Osteoblast (primary cell): ENCODE measurements around the gene ZNF335. TPM values are rescaled to one million over a fixed set of nuclear protein-coding genes. Genes with fewer than 3 reads are reported as not detected.

ENCODE experiments used
- DNase-seq: peaks from one replicate; pipeline ENCODE4 v3.0.0; 2011; ENCODE audit warnings: low spot score, mixed read lengths; ENCODE audit not compliant: insufficient read length; ENCODE audit errors: missing footprints
- H2AFZ ChIP-seq: 2 replicates; pipeline ENCODE4 v1.6.0; 2011; ENCODE audit warnings: mild to moderate bottlenecking, low read length
- H3K27ac ChIP-seq: 2 replicates; pipeline ENCODE4 v1.5.1; 2011; ENCODE audit warnings: mild to moderate bottlenecking, low read depth, low read length, moderate library complexity
- H3K27me3 ChIP-seq: 2 replicates; pipeline ENCODE4 v1.6.0; 2012; ENCODE audit warnings: mild to moderate bottlenecking, control low read depth, inconsistent platforms, low read length, moderate library complexity; ENCODE audit not compliant: insufficient read depth
- H3K36me3 ChIP-seq: 2 replicates; pipeline ENCODE4 v1.5.1; 2011; ENCODE audit warnings: mild to moderate bottlenecking, low read length, control low read depth, moderate library complexity; ENCODE audit not compliant: insufficient read depth
- H3K4me1 ChIP-seq: 2 replicates; pipeline ENCODE4 v1.5.1; 2011; ENCODE audit warnings: mild to moderate bottlenecking, low read length, control low read depth, moderate library complexity; ENCODE audit not compliant: insufficient read depth
- H3K4me2 ChIP-seq: 2 replicates; pipeline ENCODE4 v1.6.0; 2011; ENCODE audit warnings: mild to moderate bottlenecking, low read length; ENCODE audit not compliant: insufficient read depth
- H3K4me3 ChIP-seq: fragments of 200-600 bp; sonication (generic); 3 replicates; pipeline ENCODE4 v1.5.1; 2012; ENCODE audit warnings: mild to moderate bottlenecking, low read length, inconsistent platforms; ENCODE audit not compliant: insufficient read depth
- H3K79me2 ChIP-seq: 2 replicates; pipeline ENCODE4 v1.6.0; 2012; ENCODE audit warnings: mild to moderate bottlenecking, low read length, control low read depth, inconsistent platforms; ENCODE audit not compliant: insufficient read depth
- H3K9me3 ChIP-seq: 2 replicates; pipeline ENCODE4 v1.5.1; 2011; ENCODE audit warnings: low read depth, low read length, control low read depth
- H4K20me1 ChIP-seq: 2 replicates; pipeline ENCODE4 v1.6.0; 2012; ENCODE audit warnings: mild to moderate bottlenecking, low read length, control low read depth; ENCODE audit not compliant: insufficient read depth
- total RNA-seq: library from RNA; depleted of rRNA; stranded (reverse); fragments of >200 nt; gene quantifications from 2 replicates; pipeline ENCODE4 v1.2.3, GENCODE V29; 2012
- TF ChIP-seq, protein P1 (sequence below): IDR thresholded peaks from 2 replicates; pipeline ENCODE4 v1.5.1; 2011; ENCODE audit warnings: mild to moderate bottlenecking, low read depth, low read length, moderate library complexity; ENCODE audit errors: extremely low read depth

Gene ZNF335
- total RNA-seq, 1 donor: 20.3 TPM

DNA sequence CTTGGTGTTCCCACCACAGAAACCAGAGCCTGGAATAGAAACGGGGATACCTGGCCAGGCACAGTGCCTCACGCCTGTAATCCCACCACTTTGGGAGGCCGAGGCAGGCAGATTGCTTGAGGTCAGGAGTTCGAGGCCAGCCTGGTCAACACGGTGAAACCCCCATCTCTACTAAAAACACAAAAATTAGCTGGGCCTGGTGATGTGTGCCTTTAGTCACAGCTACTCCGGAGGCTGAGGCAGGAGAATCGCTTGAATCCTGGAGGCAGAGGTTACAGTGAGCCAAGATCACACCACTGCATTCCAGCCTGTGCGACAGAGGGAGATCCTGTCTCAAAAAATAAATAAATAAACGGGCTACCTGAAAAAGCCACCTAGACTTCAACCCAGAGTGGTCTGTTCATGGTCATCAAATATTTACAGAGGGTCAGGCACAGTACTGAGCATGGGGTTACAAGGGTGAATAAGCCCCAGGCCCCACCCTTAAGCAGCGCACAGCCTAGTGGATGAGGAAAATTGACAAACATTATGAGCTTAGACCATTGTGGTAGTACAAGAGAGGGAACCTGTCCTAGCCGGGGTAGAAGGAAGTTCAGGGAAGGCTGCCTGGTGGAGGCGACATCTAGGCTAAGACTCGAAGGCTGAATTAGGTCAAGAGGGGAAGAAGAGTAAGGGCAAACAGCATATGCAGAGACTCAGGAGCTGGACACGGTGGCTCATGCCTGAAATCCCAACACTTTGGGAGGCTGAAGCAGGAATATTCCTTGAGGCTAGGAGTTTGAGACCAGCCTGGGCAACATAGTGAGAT is 44.7 kb downstream of the ZNF335 start:
- Histone ChIP-seq H3K9me3 (no peaks in the 10 kb centered on the region), H3K4me1 (peaks cover 6% of the 10 kb centered on the region), H3K27ac (no peak overlapping the region), H3K27me3 (no peaks in the 10 kb centered on the region), H2AFZ (no peak overlapping the region), H3K79me2 (peaks cover 5% of the 10 kb centered on the region), H3K4me3 (no peak overlapping the region), H3K4me2 (no peak overlapping the region), H3K36me3 (no peaks in the 10 kb centered on the region), H4K20me1 (peaks cover 20% of the 10 kb centered on the region)
- TF ChIP-seq, protein P1, sequence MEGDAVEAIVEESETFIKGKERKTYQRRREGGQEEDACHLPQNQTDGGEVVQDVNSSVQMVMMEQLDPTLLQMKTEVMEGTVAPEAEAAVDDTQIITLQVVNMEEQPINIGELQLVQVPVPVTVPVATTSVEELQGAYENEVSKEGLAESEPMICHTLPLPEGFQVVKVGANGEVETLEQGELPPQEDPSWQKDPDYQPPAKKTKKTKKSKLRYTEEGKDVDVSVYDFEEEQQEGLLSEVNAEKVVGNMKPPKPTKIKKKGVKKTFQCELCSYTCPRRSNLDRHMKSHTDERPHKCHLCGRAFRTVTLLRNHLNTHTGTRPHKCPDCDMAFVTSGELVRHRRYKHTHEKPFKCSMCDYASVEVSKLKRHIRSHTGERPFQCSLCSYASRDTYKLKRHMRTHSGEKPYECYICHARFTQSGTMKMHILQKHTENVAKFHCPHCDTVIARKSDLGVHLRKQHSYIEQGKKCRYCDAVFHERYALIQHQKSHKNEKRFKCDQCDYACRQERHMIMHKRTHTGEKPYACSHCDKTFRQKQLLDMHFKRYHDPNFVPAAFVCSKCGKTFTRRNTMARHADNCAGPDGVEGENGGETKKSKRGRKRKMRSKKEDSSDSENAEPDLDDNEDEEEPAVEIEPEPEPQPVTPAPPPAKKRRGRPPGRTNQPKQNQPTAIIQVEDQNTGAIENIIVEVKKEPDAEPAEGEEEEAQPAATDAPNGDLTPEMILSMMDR: no peak
- no peak for DNase-seq

DNA sequence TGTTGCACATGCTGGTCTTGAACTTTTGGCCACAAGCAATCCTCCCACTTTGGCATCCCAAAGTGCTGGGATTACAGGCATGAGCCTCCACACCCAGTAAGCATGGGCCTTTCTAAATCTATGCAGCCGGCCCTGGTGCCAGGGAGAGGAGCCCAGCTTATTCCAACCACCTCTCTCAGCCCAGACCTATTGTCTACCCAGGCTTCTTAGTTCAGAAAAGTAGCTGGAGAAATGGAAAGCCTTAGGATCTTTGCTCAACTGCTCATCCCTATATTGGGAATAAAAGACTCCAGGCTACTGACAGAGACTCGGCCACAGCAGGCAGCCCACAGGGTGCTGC is 45.3 kb downstream of the ZNF335 start:
- TF ChIP-seq, protein P1: no peak
- Histone ChIP-seq H3K27me3 (no peaks in the 10 kb centered on the region), H3K9me3 (no peaks in the 10 kb centered on the region), H3K4me1 (peaks cover 8% of the 10 kb centered on the region), H3K79me2 (peaks cover 2% of the 10 kb centered on the region), H3K4me2 (no peak overlapping the region), H3K4me3 (no peak overlapping the region), H2AFZ (no peak overlapping the region), H3K27ac (no peak overlapping the region), H3K36me3 (no peaks in the 10 kb centered on the region), H4K20me1 (peaks cover 20% of the 10 kb centered on the region)
- DNase-seq: peak; percentile 60

DNA sequence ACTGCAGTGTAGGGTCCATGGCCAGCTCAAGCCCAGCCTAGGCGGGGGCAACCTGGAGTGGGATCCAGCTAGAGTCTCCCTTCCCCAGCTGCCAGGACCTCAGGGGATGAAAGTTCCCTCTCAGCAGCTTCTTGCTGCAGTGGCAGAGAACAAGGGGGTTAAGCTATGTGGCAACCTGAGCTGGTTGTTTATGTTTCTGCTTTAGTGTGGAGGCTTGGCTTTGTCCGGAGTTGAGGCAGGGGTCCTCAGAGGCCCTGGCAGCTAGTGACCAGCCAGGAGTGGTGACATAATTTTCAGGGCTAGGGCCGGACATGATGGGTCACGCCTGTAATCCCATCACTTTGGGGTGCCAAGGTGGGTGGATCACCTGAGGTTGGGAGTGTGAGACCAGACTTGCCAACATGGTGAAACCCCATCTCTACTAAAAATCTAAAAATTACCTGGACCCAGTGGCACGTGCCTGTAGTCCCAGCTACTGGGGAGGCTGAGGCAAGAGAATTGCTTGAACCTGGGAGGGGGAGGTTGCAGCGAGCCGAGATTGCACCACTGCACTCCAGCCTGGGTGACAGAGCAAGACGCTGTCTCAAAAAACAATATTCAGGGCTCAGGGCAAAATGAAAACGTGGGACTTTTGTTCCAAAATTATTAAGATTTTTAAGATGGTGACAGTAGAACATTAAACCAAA is 46.0 kb downstream of the ZNF335 start:
- no peak overlapping the region for H3K4me2 ChIP-seq
- no peaks in the 10 kb centered on the region for H3K79me2 ChIP-seq
- no peaks in the 10 kb centered on the region for H3K36me3 ChIP-seq
- no peak overlapping the region for H3K27ac ChIP-seq
- no peaks in the 10 kb centered on the region for H3K9me3 ChIP-seq
- peaks cover 11% of the 10 kb centered on the region for H3K4me1 ChIP-seq
- peaks cover 14% of the 10 kb centered on the region for H4K20me1 ChIP-seq
- DNase-seq: no peak
- H3K27me3 ChIP-seq: no peaks in the 10 kb centered on the region
- TF ChIP-seq, protein P1: no peak
- no peak overlapping the region for H3K4me3 ChIP-seq
- H2AFZ ChIP-seq: no peak overlapping the region
